RWPE2 (cell line): ENCODE measurements around the gene SMCO4.

Source experiments
- ATAC-seq: fragments of 200-7000 bp; cut with Tn5 transposase; 3 replicates; pipeline ENCODE4 v1.9.1; 2021; ENCODE audit warnings: low read depth
- DNase-seq: peaks from one replicate; pipeline ENCODE4 v3.0.0-alpha.2; 2020; ENCODE audit warnings: low spot score
- H3K27ac ChIP-seq: fragments of 450-650 bp; 2 replicates; pipeline ENCODE4 v1.5.1; 2017; ENCODE audit warnings: mild to moderate bottlenecking; ENCODE audit not compliant: poor library complexity, severe bottlenecking
- H3K27me3 ChIP-seq: fragments of 250-450 bp; sonication (Bioruptor Pico); 2 replicates; pipeline ENCODE4 v1.5.1; 2021; ENCODE audit warnings: mild to moderate bottlenecking, moderate library complexity; ENCODE audit not compliant: insufficient read depth, poor library complexity, severe bottlenecking
- H3K36me3 ChIP-seq: fragments of 250-450 bp; sonication (Bioruptor Pico); 2 replicates; pipeline ENCODE4 v1.5.1; 2020; ENCODE audit warnings: low read depth, mild to moderate bottlenecking, moderate library complexity
- H3K4me1 ChIP-seq: fragments of 250-450 bp; sonication (Bioruptor Pico); 2 replicates; pipeline ENCODE4 v1.5.1; 2021; ENCODE audit warnings: mild to moderate bottlenecking, moderate library complexity; ENCODE audit not compliant: insufficient read depth, poor library complexity, severe bottlenecking
- H3K4me3 ChIP-seq: fragments of 250-450 bp; sonication (Bioruptor Pico); 2 replicates; pipeline ENCODE4 v1.5.1; 2021; ENCODE audit warnings: mild to moderate bottlenecking, moderate library complexity; ENCODE audit not compliant: severe bottlenecking
- H3K9me3 ChIP-seq: fragments of 250-450 bp; sonication (Bioruptor Pico); 2 replicates; pipeline ENCODE4 v1.5.1; 2021; ENCODE audit warnings: mild to moderate bottlenecking, moderate library complexity; ENCODE audit not compliant: severe bottlenecking
- CTCF ChIP-seq: fragments of 450-650 bp; IDR thresholded peaks from one replicate; pipeline ENCODE4 v1.5.1; 2017; ENCODE audit warnings: mild to moderate bottlenecking, moderate library complexity; ENCODE audit not compliant: poor library complexity, severe bottlenecking

The SMCO4 gene

GRCh38 chr11:93520726-93521509 is 22.3 kb downstream of the SMCO4 start:
- no peak for ATAC-seq
- Histone ChIP-seq H3K36me3 (no peaks in the 10 kb centered on the region), H3K4me1 (no peaks in the 10 kb centered on the region), H3K27me3 (no peaks in the 10 kb centered on the region), H3K27ac (no peak overlapping the region), H3K4me3 (no peak overlapping the region), H3K9me3 (no peaks in the 10 kb centered on the region)
- TF ChIP-seq CTCF = no peak
- no peak for DNase-seq

GRCh38 chr11:93519179-93519578 is 24.0 kb downstream of the SMCO4 start:
- H3K36me3 ChIP-seq = no peaks in the 10 kb centered on the region
- no peaks in the 10 kb centered on the region for H3K27me3 ChIP-seq
- no peaks in the 10 kb centered on the region for H3K4me1 ChIP-seq
- no peak overlapping the region for H3K4me3 ChIP-seq
- no peak for DNase-seq
- no peaks in the 10 kb centered on the region for H3K9me3 ChIP-seq
- ATAC-seq = no peak
- no peak overlapping the region for H3K27ac ChIP-seq
- no peak for TF ChIP-seq CTCF

GRCh38 chr11:93518081-93518480 is 25.1 kb downstream of the SMCO4 start:
- Histone ChIP-seq H3K4me3 (no peak overlapping the region), H3K27ac (no peak overlapping the region), H3K4me1 (no peaks in the 10 kb centered on the region), H3K36me3 (no peaks in the 10 kb centered on the region), H3K27me3 (no peaks in the 10 kb centered on the region), H3K9me3 (no peaks in the 10 kb centered on the region)
- DNase-seq (no peak), ATAC-seq (no peak)
- TF ChIP-seq CTCF = no peak

GRCh38 chr11:93517611-93518010 is 25.6 kb downstream of the SMCO4 start:
- no peak overlapping the region for H3K27ac ChIP-seq
- ATAC-seq (no peak), DNase-seq (no peak)
- H3K9me3 ChIP-seq = no peaks in the 10 kb centered on the region
- no peak for TF ChIP-seq CTCF
- no peak overlapping the region for H3K4me3 ChIP-seq
- no peaks in the 10 kb centered on the region for H3K27me3 ChIP-seq
- H3K4me1 ChIP-seq = no peaks in the 10 kb centered on the region
- no peaks in the 10 kb centered on the region for H3K36me3 ChIP-seq

- Histone ChIP-seq H3K27ac (no peak overlapping the region), H3K9me3 (no peaks in the 10 kb centered on the region), H3K4me1 (no peaks in the 10 kb centered on the region), H3K36me3 (no peaks in the 10 kb centered on the region), H3K4me3 (no peak overlapping the region), H3K27me3 (no peaks in the 10 kb centered on the region)
- no peak for ATAC-seq
- DNase-seq = no peak
- no peak for TF ChIP-seq CTCF
These were observed 26.1 kb downstream of the SMCO4 start for GRCh38 chr11:93517041-93517440.
